Fibroblast of the aortic adventitia (primary cell): Measurements from ENCODE around the gene POU3F2. TPM values are rescaled to one million over a fixed set of nuclear protein-coding genes. Genes with fewer than 3 reads are reported as not detected.

Source experiments
- DNase-seq: peaks from one replicate; pipeline ENCODE4 v3.0.0-alpha.2; 2010; ENCODE audit warnings: low read depth
- H3K4me3 ChIP-seq: 2 replicates; pipeline ENCODE4 v1.5.1; 2011; ENCODE audit warnings: low read depth, mild to moderate bottlenecking, control low read depth, low read length, moderate library complexity
- total RNA-seq: library from RNA; depleted of rRNA; stranded (reverse); fragments of >200 nt; gene quantifications from 2 replicates; pipeline ENCODE4 v1.2.3, GENCODE V29; 2012; ENCODE audit warnings: low replicate concordance
- TF ChIP-seq, protein P1 (sequence below): IDR thresholded peaks from 2 replicates; pipeline ENCODE4 v1.5.1; 2011; ENCODE audit warnings: mild to moderate bottlenecking, low read length, control low read depth, inconsistent platforms; ENCODE audit not compliant: insufficient read depth

The POU3F2 gene
- total RNA-seq, 1 donor = not detected

GRCh38 chr6:98831057-98831958 lies 3.1 kb upstream of the POU3F2 start:
- TF ChIP-seq, protein P1, sequence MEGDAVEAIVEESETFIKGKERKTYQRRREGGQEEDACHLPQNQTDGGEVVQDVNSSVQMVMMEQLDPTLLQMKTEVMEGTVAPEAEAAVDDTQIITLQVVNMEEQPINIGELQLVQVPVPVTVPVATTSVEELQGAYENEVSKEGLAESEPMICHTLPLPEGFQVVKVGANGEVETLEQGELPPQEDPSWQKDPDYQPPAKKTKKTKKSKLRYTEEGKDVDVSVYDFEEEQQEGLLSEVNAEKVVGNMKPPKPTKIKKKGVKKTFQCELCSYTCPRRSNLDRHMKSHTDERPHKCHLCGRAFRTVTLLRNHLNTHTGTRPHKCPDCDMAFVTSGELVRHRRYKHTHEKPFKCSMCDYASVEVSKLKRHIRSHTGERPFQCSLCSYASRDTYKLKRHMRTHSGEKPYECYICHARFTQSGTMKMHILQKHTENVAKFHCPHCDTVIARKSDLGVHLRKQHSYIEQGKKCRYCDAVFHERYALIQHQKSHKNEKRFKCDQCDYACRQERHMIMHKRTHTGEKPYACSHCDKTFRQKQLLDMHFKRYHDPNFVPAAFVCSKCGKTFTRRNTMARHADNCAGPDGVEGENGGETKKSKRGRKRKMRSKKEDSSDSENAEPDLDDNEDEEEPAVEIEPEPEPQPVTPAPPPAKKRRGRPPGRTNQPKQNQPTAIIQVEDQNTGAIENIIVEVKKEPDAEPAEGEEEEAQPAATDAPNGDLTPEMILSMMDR = no peak
- H3K4me3 ChIP-seq = no peak overlapping the region
- no peak for DNase-seq

DNA sequence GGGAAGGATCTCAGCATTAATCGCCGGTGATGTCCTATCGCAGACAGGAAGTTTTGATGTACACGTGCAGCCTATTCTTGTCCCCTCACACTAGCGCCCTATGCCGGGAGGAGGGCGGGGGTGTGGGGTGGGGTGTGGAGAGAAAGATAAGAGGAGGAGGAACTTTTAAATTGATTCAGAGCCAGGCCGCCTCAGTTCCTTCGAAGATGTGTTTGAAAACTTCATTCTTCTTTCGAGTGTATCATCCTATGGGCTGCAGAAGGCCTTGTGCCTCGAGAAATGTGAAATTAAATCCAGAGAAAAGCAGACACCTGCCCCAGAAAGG lies 2.5 kb upstream of the POU3F2 start:
- H3K4me3 ChIP-seq = no peak overlapping the region
- TF ChIP-seq, protein P1 = no peak
- DNase-seq = no peak

GRCh38 chr6:98832284-98833056 lies 1.9 kb upstream of the POU3F2 start:
- H3K4me3 ChIP-seq = peak overlapping the region; percentile 53
- TF ChIP-seq, protein P1 = no peak
- DNase-seq = peak; percentile 80

DNA sequence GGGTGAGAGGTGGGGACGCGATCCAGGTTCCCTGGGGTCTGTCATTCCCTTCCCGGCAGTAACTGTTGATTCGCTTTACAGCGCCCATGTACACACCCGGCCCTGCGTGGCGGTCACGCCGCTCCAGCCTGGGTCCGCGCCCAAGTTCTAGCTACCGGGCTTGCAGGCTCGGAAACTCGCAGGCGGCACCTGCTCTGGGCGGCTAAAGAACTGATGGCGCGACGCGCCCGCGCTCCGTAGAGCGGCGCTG lies 1.4 kb upstream of the POU3F2 start:
- peak; percentile 23 for DNase-seq
- peak overlapping the region; percentile 53 for H3K4me3 ChIP-seq

GRCh38 chr6:98833307-98834059 lies 891 bp upstream of the POU3F2 start:
- TF ChIP-seq, protein P1 = no peak
- H3K4me3 ChIP-seq = peak overlapping the region; percentile 65
- DNase-seq = peak; percentile 32

More for the DNA sequence above, 1.4 kb upstream of the POU3F2 start:
- TF ChIP-seq, protein P1 = no peak

DNA sequence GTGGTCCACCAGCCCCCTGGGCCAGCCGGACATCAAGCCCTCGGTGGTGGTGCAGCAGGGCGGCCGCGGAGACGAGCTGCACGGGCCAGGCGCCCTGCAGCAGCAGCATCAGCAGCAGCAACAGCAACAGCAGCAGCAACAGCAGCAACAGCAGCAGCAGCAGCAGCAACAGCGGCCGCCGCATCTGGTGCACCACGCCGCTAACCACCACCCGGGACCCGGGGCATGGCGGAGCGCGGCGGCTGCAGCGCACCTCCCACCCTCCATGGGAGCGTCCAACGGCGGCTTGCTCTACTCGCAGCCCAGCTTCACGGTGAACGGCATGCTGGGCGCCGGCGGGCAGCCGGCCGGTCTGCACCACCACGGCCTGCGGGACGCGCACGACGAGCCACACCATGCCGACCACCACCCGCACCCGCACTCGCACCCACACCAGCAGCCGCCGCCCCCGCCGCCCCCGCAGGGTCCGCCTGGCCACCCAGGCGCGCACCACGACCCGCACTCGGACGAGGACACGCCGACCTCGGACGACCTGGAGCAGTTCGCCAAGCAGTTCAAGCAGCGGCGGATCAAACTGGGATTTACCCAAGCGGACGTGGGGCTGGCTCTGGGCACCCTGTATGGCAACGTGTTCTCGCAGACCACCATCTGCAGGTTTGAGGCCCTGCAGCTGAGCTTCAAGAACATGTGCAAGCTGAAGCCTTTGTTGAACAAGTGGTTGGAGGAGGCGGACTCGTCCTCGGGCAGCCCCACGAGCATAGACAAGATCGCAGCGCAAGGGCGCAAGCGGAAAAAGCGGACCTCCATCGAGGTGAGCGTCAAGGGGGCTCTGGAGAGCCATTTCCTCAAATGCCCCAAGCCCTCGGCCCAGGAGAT lies 1.0 kb downstream of the POU3F2 start:
- no peak for DNase-seq
- peak overlapping the region; percentile 33 for H3K4me3 ChIP-seq
- TF ChIP-seq, protein P1 = no peak
